NCI-H2227 treated with DMSO at 0.1 percent for 48 hours (cell line): ENCODE results near the gene PLIN3.
"Not testable (repeated sequence)": the region's sequence is repeated elsewhere in the genome, so short reads cannot be mapped to it uniquely, and the experiment has no call there.

Source experiments
- DNase-seq: peaks from one replicate; lab custom pipeline; 2025; lab: John Stamatoyannopoulos, UW

PLIN3 gene

GRCh38 chr19:4889034-4889815, 21.8 kb upstream of the PLIN3 start:
- DNase-seq, result no peak

DNA sequence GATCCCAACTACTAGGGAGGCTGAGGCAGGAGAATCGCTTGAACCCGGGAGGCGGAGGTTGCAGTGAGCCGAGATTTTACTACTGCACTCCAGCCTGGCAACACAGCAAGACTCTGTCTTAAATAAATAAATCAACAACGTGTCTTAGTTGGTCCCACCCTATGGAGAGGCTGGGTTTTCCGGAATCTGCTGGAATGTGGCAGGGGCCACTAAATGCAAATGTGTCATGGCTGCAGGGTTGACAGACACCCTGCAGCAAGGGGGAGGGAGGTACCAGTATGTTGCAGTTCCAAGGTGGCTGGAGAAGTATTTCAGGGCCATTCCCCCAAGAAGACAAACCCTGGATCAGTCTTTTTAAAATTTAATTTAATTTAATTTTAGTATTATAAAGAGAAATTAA, 20.3 kb upstream of the PLIN3 start:
- not testable (repeated sequence) for DNase-seq

DNA sequence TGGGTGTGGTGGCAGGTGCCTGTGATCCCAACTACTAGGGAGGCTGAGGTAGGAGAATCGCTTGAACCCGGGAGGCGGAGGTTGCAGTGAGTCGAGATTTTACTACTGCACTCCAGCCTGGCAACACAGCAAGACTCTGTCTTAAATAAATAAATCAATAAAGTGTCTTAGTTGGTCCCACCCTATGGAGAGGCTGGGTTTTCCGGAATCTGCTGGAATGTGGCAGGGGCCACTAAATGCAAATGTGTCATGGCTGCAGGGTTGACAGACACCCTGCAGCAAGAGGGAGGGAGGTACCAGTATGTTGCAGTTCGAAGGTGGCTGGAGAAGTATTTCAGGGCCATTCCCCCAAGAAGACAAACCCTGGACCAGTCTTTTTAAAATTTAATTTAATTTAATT, 17.5 kb upstream of the PLIN3 start:
- not testable (repeated sequence) for DNase-seq

DNA sequence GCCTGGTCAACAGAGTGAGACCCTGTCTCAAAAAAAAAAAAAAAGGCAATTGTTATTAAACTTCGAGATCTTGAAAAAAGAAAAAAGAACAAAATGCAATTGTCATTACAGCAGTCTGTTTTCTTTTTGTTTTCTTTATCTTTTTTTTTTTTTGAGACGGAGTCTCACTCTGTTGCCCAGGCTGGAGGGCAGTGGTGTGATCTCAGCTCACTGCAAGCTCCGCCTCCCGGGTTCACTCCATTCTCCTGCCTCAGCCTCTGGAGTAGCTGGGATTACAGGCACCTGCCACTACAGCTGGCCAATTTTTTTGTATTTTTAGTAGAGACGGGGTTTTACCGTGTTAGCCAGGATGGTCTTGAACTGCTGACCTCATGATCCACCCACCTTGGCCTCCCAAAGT, 15.4 kb upstream of the PLIN3 start:
- DNase-seq, result not testable (repeated sequence)

DNA sequence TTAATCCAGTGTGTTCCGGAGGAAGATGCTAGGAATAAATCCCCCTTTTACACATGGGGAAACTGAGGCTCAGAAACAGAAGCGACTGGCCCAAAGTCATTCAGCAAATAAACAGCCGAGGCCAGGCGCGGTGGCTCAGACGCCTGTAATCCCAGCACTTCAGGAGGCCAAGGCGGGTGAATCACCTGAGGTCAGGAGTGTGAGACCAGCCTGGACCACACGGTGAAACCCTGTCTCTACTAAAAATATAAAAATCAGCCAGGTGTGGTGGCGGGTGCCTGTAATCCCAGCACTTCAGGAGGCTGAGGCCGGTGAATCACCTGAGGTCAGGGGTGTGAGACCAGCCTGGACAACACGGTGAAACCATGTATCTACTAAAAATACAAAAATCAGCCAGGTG, 11.6 kb upstream of the PLIN3 start:
- no peak for DNase-seq

DNA sequence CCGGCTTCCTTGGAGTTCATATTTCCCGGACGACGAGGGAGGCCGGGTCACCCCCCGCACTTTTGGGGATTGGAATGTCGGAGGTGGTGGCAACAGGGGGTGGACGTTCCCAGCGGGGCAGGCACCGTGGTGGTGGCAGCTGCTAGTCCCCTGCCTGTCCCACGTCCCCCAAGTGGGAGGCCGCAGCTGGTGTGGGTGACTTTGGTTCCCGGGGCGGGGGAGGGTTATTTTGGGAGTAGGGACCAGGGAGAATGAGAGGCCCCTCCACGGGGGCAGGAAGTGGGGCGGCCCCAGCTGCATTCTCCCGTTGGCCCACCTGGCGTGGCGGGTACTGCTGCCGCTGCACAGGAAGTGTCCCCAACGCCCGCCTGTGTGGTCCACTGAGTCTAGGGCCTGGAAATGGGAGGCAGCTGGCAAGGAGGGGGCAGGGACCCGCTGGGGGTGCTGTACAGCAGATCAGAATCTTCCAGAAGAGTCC, 11.1 kb upstream of the PLIN3 start:
- no peak for DNase-seq

- DNase-seq, result no peak
These were observed 10.5 kb upstream of the PLIN3 start for GRCh38 chr19:4877753-4878490.

DNA sequence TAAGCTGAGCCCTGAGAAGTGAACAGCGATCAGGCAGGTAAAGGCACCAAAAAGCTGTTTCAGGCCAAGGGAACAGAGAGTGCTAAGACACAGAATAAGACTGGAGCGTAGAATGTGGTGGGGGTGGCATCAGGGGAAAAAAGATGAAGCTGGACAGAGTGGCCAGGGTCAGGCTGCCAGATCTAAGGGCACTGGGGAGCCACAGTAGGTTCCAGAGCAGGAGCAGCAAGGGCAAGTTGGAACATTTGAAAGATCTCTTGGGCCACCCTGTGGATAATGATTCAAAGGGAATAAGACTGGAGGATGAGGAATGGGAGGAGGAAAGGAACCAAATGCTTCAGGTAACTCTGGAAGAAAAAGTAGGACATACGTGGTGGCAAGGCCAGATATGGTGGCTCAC, 6.5 kb upstream of the PLIN3 start:
- no peak for DNase-seq

GRCh38 chr19:4871711-4872110, 4.2 kb upstream of the PLIN3 start:
- DNase-seq, result no peak

GRCh38 chr19:4870025-4870700, 2.7 kb upstream of the PLIN3 start:
- no peak for DNase-seq

- no peak for DNase-seq
These were observed 893 bp upstream of the PLIN3 start for GRCh38 chr19:4868286-4868834.

- DNase-seq, result peak; percentile 2
These were observed 657 bp downstream of the PLIN3 start for GRCh38 chr19:4866595-4867424.

- no peak for DNase-seq
These were observed 6.3 kb downstream of the PLIN3 start for GRCh38 chr19:4861147-4861546.

DNA sequence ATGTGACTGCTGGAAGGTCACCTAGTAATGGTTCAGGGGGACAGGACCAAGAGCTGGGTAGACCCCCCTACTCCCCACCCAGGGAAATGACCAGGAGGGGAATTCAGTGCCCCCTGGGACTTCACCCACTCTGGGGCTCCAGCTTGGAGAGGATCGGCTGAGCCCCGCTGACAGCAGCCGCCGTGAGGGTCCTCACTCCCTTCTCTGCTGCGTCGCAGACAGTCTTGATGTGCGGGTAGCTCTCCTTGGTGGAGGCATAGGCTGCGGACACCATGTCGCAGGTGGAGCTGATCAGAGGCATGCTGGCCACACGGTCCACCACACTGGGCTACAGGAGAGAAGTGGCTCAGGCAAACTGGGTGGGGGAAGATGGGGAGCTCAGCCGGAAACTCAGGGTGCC, 7.8 kb downstream of the PLIN3 start:
- no peak for DNase-seq

- not testable (repeated sequence) for DNase-seq
These were observed 11.0 kb downstream of the PLIN3 start for GRCh38 chr19:4856468-4856867.

- not testable (repeated sequence) for DNase-seq
These were observed 14.0 kb downstream of the PLIN3 start for GRCh38 chr19:4853506-4853905.

DNA sequence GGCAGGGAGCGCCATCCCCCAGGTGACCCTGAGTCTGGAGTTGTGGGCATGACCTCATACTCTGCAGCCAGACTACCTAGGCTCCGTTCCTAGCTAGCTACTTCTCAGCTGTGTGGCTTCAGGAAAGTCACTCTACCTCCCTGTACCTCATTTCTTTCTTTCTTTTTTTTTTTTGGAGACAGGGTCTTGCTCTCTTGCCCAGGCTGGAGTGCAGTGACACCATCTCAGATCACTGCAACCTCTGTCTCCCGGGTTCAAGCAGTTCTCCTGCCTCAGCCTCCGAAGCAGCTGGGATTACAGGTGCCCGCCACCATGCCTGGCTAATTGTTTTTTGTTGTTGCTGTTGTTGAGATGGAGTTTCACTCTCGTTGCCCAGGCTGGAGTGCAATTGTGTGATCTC, 15.0 kb downstream of the PLIN3 start:
- DNase-seq, result no peak

- no peak for DNase-seq
These were observed 15.7 kb downstream of the PLIN3 start for GRCh38 chr19:4851551-4852290.

- no peak for DNase-seq
These were observed 18.4 kb downstream of the PLIN3 start for GRCh38 chr19:4849019-4849418.

- DNase-seq, result no peak
These were observed 20.1 kb downstream of the PLIN3 start for GRCh38 chr19:4847190-4847973.
